ENCODE data around the gene GAGE1.

DNA sequence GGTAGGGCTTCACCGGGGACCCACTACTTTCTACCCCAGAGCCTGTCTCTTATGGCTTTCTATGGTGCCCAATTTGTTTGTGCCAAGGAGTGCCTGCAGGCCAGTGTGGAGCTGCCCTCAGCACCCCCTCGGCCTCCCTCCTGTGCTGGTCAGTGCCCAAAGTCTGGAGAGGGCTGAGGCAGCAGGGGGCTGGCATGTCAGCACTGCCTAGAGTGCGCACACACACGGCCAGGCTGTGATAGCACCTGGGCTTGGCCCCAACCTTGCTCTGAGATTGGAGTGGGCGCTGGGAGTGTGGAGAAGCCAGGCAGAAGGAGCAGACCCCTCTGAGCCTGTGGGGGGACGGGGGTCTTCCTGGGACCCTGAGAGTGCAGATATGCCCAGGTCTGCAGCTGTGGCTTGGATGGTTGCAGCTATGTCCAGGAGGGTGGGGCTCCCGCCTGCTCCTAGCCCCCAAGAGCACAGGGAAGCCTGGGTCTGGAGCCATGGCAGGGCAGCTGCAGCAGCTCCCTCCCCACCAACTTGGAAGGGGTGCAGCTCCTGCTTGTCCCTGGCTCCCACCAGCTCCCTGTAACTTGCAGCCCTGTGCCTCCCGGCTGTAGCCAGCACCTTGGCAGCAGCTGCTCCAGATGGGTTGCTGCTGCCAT is 46.3 kb downstream of the GAGE1 start:
- TF ChIP-seq ZNF274 (IDR thresholded peaks at IDR 0.05; ENCODE audit: low read depth, low read length) (no peak), YY1 (IDR thresholded peaks at IDR 0.05; ENCODE audit: insufficient read depth, insufficient read length) (no peak)

All from NT2/D1 (cell line).